ENCODE data around the gene ATG5. TPM values are rescaled to one million over a fixed set of nuclear protein-coding genes. Genes with fewer than 3 reads are reported as not detected.

ATG5 gene
- total RNA-seq, 1 donor from 2014 or later: 40.8 TPM

GRCh38 chr6:106161893-106162292 is 163.7 kb downstream of the ATG5 start:
- no peak overlapping the region for H3K4me3 Mint-ChIP-seq (ENCODE audit: low read depth)
- H3K27ac Mint-ChIP-seq: no peak overlapping the region
- DNase-seq (ENCODE audit: low spot score, unreplicated experiment): no peak
- no peak for TF ChIP-seq CTCF (IDR thresholded peaks at IDR 0.05; ENCODE audit: unreplicated experiment)
- no peaks in the 10 kb centered on the region for H3K36me3 Mint-ChIP-seq (ENCODE audit: insufficient read depth)
- H3K4me1 Mint-ChIP-seq (ENCODE audit: low read depth): no peaks in the 10 kb centered on the region
- no peaks in the 10 kb centered on the region for H3K9me3 Mint-ChIP-seq (ENCODE audit: low read depth)
- H3K27me3 Mint-ChIP-seq: peaks cover 23% of the 10 kb centered on the region

DNA sequence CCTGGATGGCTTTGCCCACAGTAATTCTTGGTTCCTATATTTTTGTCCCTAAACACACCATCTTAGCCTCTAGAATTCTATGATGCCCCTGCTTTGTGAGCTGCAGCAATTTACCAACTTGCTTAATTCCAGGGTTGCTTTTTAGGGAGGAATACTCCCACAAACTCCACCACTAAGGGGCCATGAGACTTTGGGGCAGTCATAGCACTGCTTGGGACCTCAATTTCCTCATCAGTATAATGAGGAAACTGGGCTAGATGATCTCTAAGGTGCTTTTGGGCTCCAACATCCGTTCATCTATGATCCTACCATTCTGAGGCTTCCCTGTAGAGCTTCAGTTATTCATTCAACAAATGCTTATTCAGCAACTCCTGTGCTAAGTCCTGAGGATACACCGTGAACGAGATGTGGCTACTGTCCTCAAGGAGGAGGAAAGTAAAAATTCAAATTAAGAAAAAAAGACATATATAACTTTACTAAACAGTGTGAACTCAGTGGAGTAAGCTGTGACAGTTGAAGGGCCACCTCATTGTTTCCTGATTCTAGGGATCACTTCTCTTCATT is 164.2 kb downstream of the ATG5 start:
- no peaks in the 10 kb centered on the region for H3K9me3 Mint-ChIP-seq (ENCODE audit: low read depth)
- no peaks in the 10 kb centered on the region for H3K4me1 Mint-ChIP-seq (ENCODE audit: low read depth)
- no peak for DNase-seq (ENCODE audit: low spot score, unreplicated experiment)
- no peak overlapping the region for H3K27ac Mint-ChIP-seq
- H3K27me3 Mint-ChIP-seq: peaks cover 26% of the 10 kb centered on the region
- H3K4me3 Mint-ChIP-seq (ENCODE audit: low read depth): no peak overlapping the region
- no peaks in the 10 kb centered on the region for H3K36me3 Mint-ChIP-seq (ENCODE audit: insufficient read depth)
- no peak for TF ChIP-seq CTCF (IDR thresholded peaks at IDR 0.05; ENCODE audit: unreplicated experiment)

DNA sequence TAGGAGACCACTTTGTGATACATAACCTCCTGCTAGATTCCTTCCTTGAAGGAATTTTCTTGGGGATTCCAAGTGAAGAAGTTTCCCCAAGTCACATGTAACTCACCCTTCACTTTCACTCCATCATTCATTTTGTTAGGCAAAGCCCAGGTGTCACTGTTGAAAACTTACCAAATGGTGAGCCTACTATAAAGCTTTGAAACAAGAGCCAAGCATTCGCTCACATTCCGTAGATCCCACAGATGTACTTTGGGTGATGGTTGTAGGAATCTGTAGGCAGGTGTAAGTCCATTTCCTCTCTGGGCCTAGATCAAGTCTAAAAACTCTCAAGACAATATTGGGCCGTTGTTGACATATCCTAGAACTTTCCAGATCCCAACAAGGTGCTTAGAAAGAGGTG is 165.4 kb downstream of the ATG5 start:
- Mint-ChIP-seq H3K27ac (no peak overlapping the region), H3K4me3 (ENCODE audit: low read depth) (no peak overlapping the region), H3K4me1 (ENCODE audit: low read depth) (peaks cover under 1% of the 10 kb centered on the region), H3K36me3 (ENCODE audit: insufficient read depth) (no peaks in the 10 kb centered on the region), H3K9me3 (ENCODE audit: low read depth) (no peaks in the 10 kb centered on the region), H3K27me3 (peaks cover 31% of the 10 kb centered on the region)
- no peak for TF ChIP-seq CTCF (IDR thresholded peaks at IDR 0.05; ENCODE audit: unreplicated experiment)
- DNase-seq (ENCODE audit: low spot score, unreplicated experiment): no peak

DNA sequence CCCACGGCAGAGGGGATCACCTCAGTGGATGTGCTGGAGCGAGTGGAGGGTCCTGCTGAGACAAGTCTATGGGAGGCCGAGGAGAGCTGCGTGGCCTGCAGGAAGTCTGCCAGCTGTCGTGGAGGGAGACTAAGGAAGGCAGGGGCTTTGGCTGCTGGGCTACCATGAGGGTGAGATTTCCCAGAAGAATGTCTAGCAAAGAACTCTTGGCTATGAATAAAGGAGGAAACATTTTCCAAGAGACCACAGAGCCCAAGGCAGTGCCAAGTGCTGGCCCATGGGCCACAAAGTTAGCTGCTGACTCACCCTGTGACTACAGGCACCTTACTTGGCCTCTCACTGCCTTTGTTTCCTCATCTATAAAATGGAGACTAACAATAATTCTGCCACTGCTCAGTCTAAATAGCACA is 166.0 kb downstream of the ATG5 start:
- DNase-seq (ENCODE audit: low spot score, unreplicated experiment): no peak
- Mint-ChIP-seq H3K4me3 (ENCODE audit: low read depth) (no peak overlapping the region), H3K9me3 (ENCODE audit: low read depth) (no peaks in the 10 kb centered on the region), H3K36me3 (ENCODE audit: insufficient read depth) (no peaks in the 10 kb centered on the region), H3K27me3 (peaks cover 30% of the 10 kb centered on the region), H3K4me1 (ENCODE audit: low read depth) (peaks cover 1% of the 10 kb centered on the region), H3K27ac (no peak overlapping the region)
- TF ChIP-seq CTCF (IDR thresholded peaks at IDR 0.05; ENCODE audit: unreplicated experiment): no peak

DNA sequence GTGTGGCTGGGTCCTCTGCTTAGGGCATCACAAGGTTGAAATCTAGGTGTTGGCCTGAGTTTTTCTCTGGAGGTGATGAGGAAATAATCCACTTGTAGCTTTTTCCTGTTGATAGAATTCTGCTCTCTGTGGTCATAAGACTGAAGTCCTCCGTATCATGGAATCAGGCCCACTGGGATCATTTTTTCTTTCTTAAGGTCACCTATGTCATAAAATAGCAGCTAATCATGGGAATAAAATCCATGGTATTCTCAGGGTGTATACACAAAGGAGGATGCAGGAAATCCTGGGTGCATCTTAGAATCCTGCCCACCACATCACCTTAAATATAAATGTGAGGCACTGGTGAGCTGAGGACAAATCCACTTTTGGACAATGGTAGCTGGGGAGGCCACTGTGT is 166.7 kb downstream of the ATG5 start:
- no peak for DNase-seq (ENCODE audit: low spot score, unreplicated experiment)
- Mint-ChIP-seq H3K36me3 (ENCODE audit: insufficient read depth) (no peaks in the 10 kb centered on the region), H3K4me3 (ENCODE audit: low read depth) (no peak overlapping the region), H3K27ac (peak overlapping the region; percentile 60), H3K27me3 (peaks cover 29% of the 10 kb centered on the region), H3K4me1 (ENCODE audit: low read depth) (peaks cover 1% of the 10 kb centered on the region), H3K9me3 (ENCODE audit: low read depth) (no peaks in the 10 kb centered on the region)
- no peak for TF ChIP-seq CTCF (IDR thresholded peaks at IDR 0.05; ENCODE audit: unreplicated experiment)
